T-cell (primary cell): ENCODE data around the gene RPRD2. TPM values are rescaled to one million over a fixed set of nuclear protein-coding genes. Genes with fewer than 3 reads are reported as not detected.

Source experiments
- ATAC-seq, 4 experiments: fragments of 200-7000 bp in 3 of 4; fragments of 150-1000 bp in 1 of 4; cut with Tn5 transposase; replicated peaks in 1 of 4; 1 replicate in 3 of 4; 2 replicates in 1 of 4; pipeline ENCODE4 v1.10.0; 2021; ENCODE audit warnings: moderate library complexity in 3 of 4, mild to moderate bottlenecking in 2 of 4, moderate number of reproducible peaks in 1 of 4
- CTCF ChIA-PET, 2 donors: fragments of 300-600 bp; sonication (Branson Sonifier 250); formaldehyde crosslinking; loops; one replicate each; lab custom pipeline; 2022; ENCODE audit warnings: antibody characterized with exemption in 2 of 2; lab: Charles Lee
- POLR2A ChIA-PET, 2 donors: fragments of 300-600 bp; sonication (Branson Sonifier 250); formaldehyde crosslinking; loops; one replicate each; lab custom pipeline; 2022; ENCODE audit warnings: antibody characterized with exemption in 2 of 2; lab: Charles Lee
- DNase-seq, 35 experiments: peaks; one replicate each; pipeline versions ENCODE4 v3.0.0 to v3.0.0-alpha.2; 2013 to 2023
- H3K27ac ChIP-seq: one replicate; pipeline ENCODE4 v1.5.1; 2013; ENCODE audit warnings: low read length
- H3K27me3 ChIP-seq, 2 experiments: replicated peaks in 1 of 2; 1 replicate in 1 of 2; 2 replicates in 1 of 2; pipeline versions ENCODE4 v1.6.1 to v1.7.0; 2013; ENCODE audit warnings: low read length in 1 of 2, mixed read lengths in 1 of 2; ENCODE audit not compliant: control insufficient read depth in 2 of 2, insufficient read depth in 2 of 2; ENCODE audit errors: extremely low read depth in 1 of 2
- H3K36me3 ChIP-seq, 2 donors: 1 replicate in 1 of 2; 2 replicates in 1 of 2; pipeline versions ENCODE4 v1.6.1 to v1.7.0; 2013; ENCODE audit warnings: low read length in 1 of 2; ENCODE audit not compliant: control insufficient read depth in 2 of 2, insufficient read depth in 1 of 2; ENCODE audit errors: extremely low read depth in 1 of 2
- H3K4me1 ChIP-seq, 2 experiments: 1 replicate in 1 of 2; 2 replicates in 1 of 2; pipeline versions ENCODE4 v1.6.1 to v1.7.0; 2013; ENCODE audit warnings: low read length in 2 of 2, mixed read lengths in 1 of 2; ENCODE audit not compliant: insufficient read depth in 2 of 2, control insufficient read depth in 1 of 2; ENCODE audit errors: extremely low read depth in 1 of 2
- H3K4me3 ChIP-seq, 2 donors: 1 replicate in 1 of 2; 2 replicates in 1 of 2; pipeline versions ENCODE4 v1.5.1 to v1.7.0; 2013; ENCODE audit warnings: mild to moderate bottlenecking in 2 of 2, low read length in 1 of 2, moderate library complexity in 1 of 2; ENCODE audit not compliant: control insufficient read depth in 1 of 2; ENCODE audit errors: extremely low read depth in 1 of 2
- H3K9me3 ChIP-seq: 2 replicates; pipeline ENCODE4 v1.7.0; 2013
- H3K27ac Mint-ChIP-seq, 2 donors: one replicate each; pipeline ENCODE4 v1.8.0; 2020 to 2021; ENCODE audit warnings: mild to moderate bottlenecking in 2 of 2, mixed read lengths in 2 of 2
- H3K27me3 Mint-ChIP-seq, 2 donors: one replicate each; pipeline ENCODE4 v1.8.0; 2021 to 2022; ENCODE audit warnings: mixed read lengths in 2 of 2
- H3K36me3 Mint-ChIP-seq: one replicate; pipeline ENCODE4 v1.8.0; 2021; ENCODE audit warnings: mixed read lengths
- H3K4me1 Mint-ChIP-seq, 3 donors: one replicate each; pipeline ENCODE4 v1.8.0; 2020 to 2022; ENCODE audit warnings: mixed read lengths in 3 of 3, mild to moderate bottlenecking in 1 of 3
- H3K4me3 Mint-ChIP-seq, 3 donors: one replicate each; pipeline ENCODE4 v1.8.0; 2020 to 2022; ENCODE audit warnings: mild to moderate bottlenecking in 3 of 3, mixed read lengths in 3 of 3, moderate library complexity in 3 of 3
- H3K9me3 Mint-ChIP-seq, 3 donors: one replicate each; pipeline ENCODE4 v1.8.0; 2020 to 2022; ENCODE audit warnings: mixed read lengths in 3 of 3
- WGBS: methylation state at CpG from one replicate; pipeline ENCODE4 v1.1.5; 2013; ENCODE audit warnings: missing lambda C conversion rate; ENCODE audit not compliant: insufficient coverage; 5-methylcytosine and 5-hydroxymethylcytosine counted together
- total RNA-seq, 35 experiments: library from RNA in 6 of 35; stranded (reverse) in 6 of 35; fragments of 120-200 nt in 1 of 35; gene quantifications; one replicate each; pipeline versions ENCODE4 v1.2.1 to v1.2.4 and lab custom pipeline; 2013 to 2026

RPRD2 gene
- total RNA-seq, 5 donors from 2014 or later (not counting 1 experiment from before 2014, with no cell fraction given) = 44.2 to 50.6 (median 46.7) TPM

GRCh38 chr1:150466964-150467363 is 103.0 kb downstream of the RPRD2 start:
- Mint-ChIP-seq H3K36me3 (peaks cover 35% of the 10 kb centered on the region), H3K9me3 (no peaks in the 10 kb centered on the region), H3K27me3 (no peaks in the 10 kb centered on the region), H3K27ac (no peak overlapping the region), H3K4me3 (no peak overlapping the region), H3K4me1 (peaks cover 4 to 7% (median 4%) of the 10 kb centered on the region in 3 donors)
- H3K27me3 ChIP-seq = no peaks in the 10 kb centered on the region
- H3K9me3 ChIP-seq = no peaks in the 10 kb centered on the region
- H3K4me1 ChIP-seq = no peaks in the 10 kb centered on the region
- H3K27ac ChIP-seq = no peak overlapping the region
- POLR2A ChIA-PET = interaction anchor here in 1 of 2 donors (0.7 kb wide), 1 partner anchor 104 kb away, joined by 7 read pairs; no protein-coding TSS in a partner anchor
- no peak overlapping the region for H3K4me3 ChIP-seq
- ATAC-seq (no peak), DNase-seq (no peak)
- H3K36me3 ChIP-seq = peaks cover 13 to 66% of the 10 kb centered on the region in 2 donors
- CTCF ChIA-PET = no interaction called here

- POLR2A ChIA-PET = interaction anchor here in 1 of 2 donors (0.5 to 0.6 kb wide), 2 partner anchors 107 to 959 kb away, joined by 3 to 4 read pairs; no protein-coding TSS in a partner anchor
These were observed 105.3 kb downstream of the RPRD2 start for GRCh38 chr1:150469291-150469690.

GRCh38 chr1:150472601-150473200 is 108.8 kb downstream of the RPRD2 start:
- no peaks in the 10 kb centered on the region for H3K27me3 ChIP-seq
- no peak overlapping the region for H3K27ac ChIP-seq
- H3K27me3 Mint-ChIP-seq = no peaks in the 10 kb centered on the region
- WGBS = 80% methylated on average over 2 of the region's 10 CpGs
- no peak for DNase-seq
- H3K4me3 ChIP-seq = no peak overlapping the region
- no peak overlapping the region for H3K27ac Mint-ChIP-seq
- peaks cover 29% of the 10 kb centered on the region for H3K36me3 Mint-ChIP-seq
- H3K9me3 ChIP-seq = no peaks in the 10 kb centered on the region
- H3K4me1 Mint-ChIP-seq = peaks cover 0 to 3% (median 0%) of the 10 kb centered on the region in 3 donors
- no peak overlapping the region for H3K4me3 Mint-ChIP-seq
- ChIA-PET POLR2A (no interaction called here), CTCF (no interaction called here)
- H3K36me3 ChIP-seq = peaks cover 15 to 45% of the 10 kb centered on the region in 2 donors
- no peaks in the 10 kb centered on the region for H3K9me3 Mint-ChIP-seq
- no peaks in the 10 kb centered on the region for H3K4me1 ChIP-seq
- no peak for ATAC-seq

More at GRCh38 chr1:150469291-150469690, 105.3 kb downstream of the RPRD2 start:
- Mint-ChIP-seq H3K36me3 (peaks cover 42% of the 10 kb centered on the region), H3K9me3 (no peaks in the 10 kb centered on the region), H3K27me3 (no peaks in the 10 kb centered on the region), H3K4me1 (peaks cover 2 to 4% (median 3%) of the 10 kb centered on the region in 3 donors), H3K27ac (no peak overlapping the region), H3K4me3 (no peak overlapping the region)
- no peak overlapping the region for H3K4me3 ChIP-seq
- CTCF ChIA-PET = interaction anchor here in 1 of 2 donors (0.8 kb wide), 1 partner anchor 104 kb away, joined by 3 read pairs; no protein-coding TSS in a partner anchor
- no peak overlapping the region for H3K27ac ChIP-seq
- no peaks in the 10 kb centered on the region for H3K27me3 ChIP-seq
- DNase-seq (no peak), ATAC-seq (no peak)
- no peaks in the 10 kb centered on the region for H3K4me1 ChIP-seq
- no peaks in the 10 kb centered on the region for H3K9me3 ChIP-seq
- H3K36me3 ChIP-seq = peaks cover 15 to 72% of the 10 kb centered on the region in 2 donors
- no CpG with 5 or more reads among the region's 1 CpG for WGBS

GRCh38 chr1:150473659-150474058 is 109.7 kb downstream of the RPRD2 start:
- peak overlapping the region; percentile 43 to 55 for H3K27ac Mint-ChIP-seq
- CTCF ChIA-PET = no interaction called here
- ATAC-seq = no peak
- no CpG with 5 or more reads among the region's 4 CpGs for WGBS
- POLR2A ChIA-PET = interaction anchor here in 1 of 2 donors (0.6 kb wide), 1 partner anchor 78 kb away, joined by 3 read pairs; no protein-coding TSS in a partner anchor
- H3K27me3 Mint-ChIP-seq = no peaks in the 10 kb centered on the region
- no peaks in the 10 kb centered on the region for H3K27me3 ChIP-seq
- no peaks in the 10 kb centered on the region for H3K9me3 Mint-ChIP-seq
- H3K27ac ChIP-seq = no peak overlapping the region
- H3K36me3 ChIP-seq = peaks cover 15 to 42% of the 10 kb centered on the region in 2 donors
- no peaks in the 10 kb centered on the region for H3K4me1 ChIP-seq
- H3K4me3 ChIP-seq = no peak overlapping the region
- no peak overlapping the region for H3K4me3 Mint-ChIP-seq
- peaks cover 29% of the 10 kb centered on the region for H3K36me3 Mint-ChIP-seq
- peaks cover 0 to 9% (median 3%) of the 10 kb centered on the region in 3 donors for H3K4me1 Mint-ChIP-seq
- no peak for DNase-seq
- no peaks in the 10 kb centered on the region for H3K9me3 ChIP-seq

GRCh38 chr1:150474869-150475268 is 110.9 kb downstream of the RPRD2 start:
- H3K27me3 Mint-ChIP-seq = no peaks in the 10 kb centered on the region
- ATAC-seq (no peak), DNase-seq (no peak)
- peaks cover 0 to 9% (median 6%) of the 10 kb centered on the region in 3 donors for H3K4me1 Mint-ChIP-seq
- Histone ChIP-seq H3K27ac (no peak overlapping the region), H3K9me3 (no peaks in the 10 kb centered on the region), H3K4me3 (no peak overlapping the region), H3K4me1 (no peaks in the 10 kb centered on the region), H3K27me3 (no peaks in the 10 kb centered on the region), H3K36me3 (peaks cover 15 to 34% of the 10 kb centered on the region in 2 donors)
- ChIA-PET POLR2A (interaction anchor here in 1 of 2 donors (0.5 kb wide), 1 partner anchor 14 kb away, joined by 3 read pairs; no protein-coding TSS in a partner anchor), CTCF (interaction anchor here in 1 of 2 donors (0.6 kb wide), 1 partner anchor 47 kb away, joined by 8 read pairs; no protein-coding TSS in a partner anchor)
- H3K9me3 Mint-ChIP-seq = no peaks in the 10 kb centered on the region
- no CpG with 5 or more reads among the region's 4 CpGs for WGBS
- H3K4me3 Mint-ChIP-seq = no peak overlapping the region
- H3K27ac Mint-ChIP-seq = no peak overlapping the region
- H3K36me3 Mint-ChIP-seq = peaks cover 29% of the 10 kb centered on the region

- ChIA-PET CTCF (no interaction called here), POLR2A (no interaction called here)
- H3K36me3 Mint-ChIP-seq = peaks cover 11% of the 10 kb centered on the region
These were observed 112.8 kb downstream of the RPRD2 start for GRCh38 chr1:150476754-150477153.

More at GRCh38 chr1:150476754-150477153, 112.8 kb downstream of the RPRD2 start:
- H3K4me3 ChIP-seq = no peak overlapping the region
- no peaks in the 10 kb centered on the region for H3K9me3 Mint-ChIP-seq
- no peak for ATAC-seq
- H3K36me3 ChIP-seq = peaks cover 4 to 15% of the 10 kb centered on the region in 2 donors
- H3K4me1 Mint-ChIP-seq = peaks cover 0 to 9% (median 7%) of the 10 kb centered on the region in 3 donors
- no peaks in the 10 kb centered on the region for H3K9me3 ChIP-seq
- H3K27me3 Mint-ChIP-seq = no peaks in the 10 kb centered on the region
- no peaks in the 10 kb centered on the region for H3K4me1 ChIP-seq
- H3K27me3 ChIP-seq = no peaks in the 10 kb centered on the region
- H3K27ac Mint-ChIP-seq = peak overlapping the region; percentile 42 to 50
- no CpG with 5 or more reads among the region's 3 CpGs for WGBS
- H3K27ac ChIP-seq = no peak overlapping the region
- H3K4me3 Mint-ChIP-seq = no peak overlapping the region
- DNase-seq = no peak
